GM23338 (cell line): ENCODE data around the gene COA4.

ENCODE experiments used
- EZH2 ChIP-seq: fragments of 200-600 bp; sonication (generic); IDR thresholded peaks from one replicate; pipeline ENCODE4 v1.8.0; 2017; ENCODE audit warnings: antibody characterized with exemption, mild to moderate bottlenecking, low read depth; ENCODE audit not compliant: unreplicated experiment
- EZH2phosphoT487 ChIP-seq: fragments of 200-600 bp; sonication (generic); IDR thresholded peaks from one replicate; pipeline ENCODE4 v1.8.1; 2018; ENCODE audit warnings: antibody characterized with exemption; ENCODE audit not compliant: unreplicated experiment
- TF ChIP-seq, protein P1 (sequence below), 2 experiments: fragments of 200-600 bp in 1 of 2; sonication (generic) in 1 of 2; conservative IDR thresholded peaks; 2 replicates each; pipeline versions ENCODE4 v1.5.1 to v1.6.1; 2016 to 2017; ENCODE audit warnings: antibody characterized with exemption in 2 of 2, low read depth in 2 of 2, mild to moderate bottlenecking in 2 of 2, moderate library complexity in 1 of 2

DNA sequence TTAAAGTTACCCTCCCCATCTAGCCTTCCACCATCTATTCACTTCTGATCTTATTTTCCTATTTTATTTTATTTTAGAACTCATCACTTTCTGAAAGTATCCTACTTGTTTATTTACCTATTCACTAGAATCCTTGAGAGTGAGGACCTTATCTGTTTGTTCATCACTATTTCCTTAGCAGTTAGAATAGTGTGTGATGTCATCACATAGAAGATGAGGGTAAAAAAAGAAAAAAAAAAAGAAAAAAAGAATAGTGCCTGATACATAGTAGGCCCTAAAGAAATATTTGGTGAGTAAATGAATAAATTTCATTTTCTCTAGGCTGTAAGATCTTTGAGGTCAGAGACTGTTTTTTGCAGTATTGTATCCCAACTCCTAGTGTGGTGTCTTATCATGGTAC is 36.8 kb upstream of the COA4 start:
- TF ChIP-seq, protein P1, sequence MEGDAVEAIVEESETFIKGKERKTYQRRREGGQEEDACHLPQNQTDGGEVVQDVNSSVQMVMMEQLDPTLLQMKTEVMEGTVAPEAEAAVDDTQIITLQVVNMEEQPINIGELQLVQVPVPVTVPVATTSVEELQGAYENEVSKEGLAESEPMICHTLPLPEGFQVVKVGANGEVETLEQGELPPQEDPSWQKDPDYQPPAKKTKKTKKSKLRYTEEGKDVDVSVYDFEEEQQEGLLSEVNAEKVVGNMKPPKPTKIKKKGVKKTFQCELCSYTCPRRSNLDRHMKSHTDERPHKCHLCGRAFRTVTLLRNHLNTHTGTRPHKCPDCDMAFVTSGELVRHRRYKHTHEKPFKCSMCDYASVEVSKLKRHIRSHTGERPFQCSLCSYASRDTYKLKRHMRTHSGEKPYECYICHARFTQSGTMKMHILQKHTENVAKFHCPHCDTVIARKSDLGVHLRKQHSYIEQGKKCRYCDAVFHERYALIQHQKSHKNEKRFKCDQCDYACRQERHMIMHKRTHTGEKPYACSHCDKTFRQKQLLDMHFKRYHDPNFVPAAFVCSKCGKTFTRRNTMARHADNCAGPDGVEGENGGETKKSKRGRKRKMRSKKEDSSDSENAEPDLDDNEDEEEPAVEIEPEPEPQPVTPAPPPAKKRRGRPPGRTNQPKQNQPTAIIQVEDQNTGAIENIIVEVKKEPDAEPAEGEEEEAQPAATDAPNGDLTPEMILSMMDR (conservative IDR thresholded peaks at IDR 0.05; ENCODE audit: low read depth in 2 of 2), result no peak
- TF ChIP-seq EZH2 (no peak), EZH2phosphoT487 (no peak)
